NCI-H2081 (cell line): Measurements from ENCODE around the gene WASHC2A.
"Not testable (repeated sequence)": the region's sequence is repeated elsewhere in the genome, so short reads cannot be mapped to it uniquely, and the experiment has no call there.

Experiments
- DNase-seq, 2 experiments: peaks; one replicate each; lab custom pipeline; 2025; lab: John Stamatoyannopoulos, UW

WASHC2A gene

GRCh38 chr10:50067546-50068351, at the start of gene WASHC2A:
WASHC2A (plus strand) TSS chr10:50067954; CDS start chr10:50068006, 52 bp downstream.
- peak; percentile 81 to 82 for DNase-seq

- DNase-seq, result not testable (repeated sequence)
Observed at GRCh38 chr10:50019279-50019678, 48.5 kb upstream of the WASHC2A start.

- not testable (repeated sequence) for DNase-seq
Observed at GRCh38 chr10:50020451-50021024, 47.2 kb upstream of the WASHC2A start.

GRCh38 chr10:50021646-50022045, 46.1 kb upstream of the WASHC2A start:
- no peak for DNase-seq

GRCh38 chr10:50024716-50025383, 42.9 kb upstream of the WASHC2A start:
- DNase-seq, result not testable (repeated sequence)

GRCh38 chr10:50025627-50026026, 42.1 kb upstream of the WASHC2A start:
- no peak for DNase-seq

- no peak for DNase-seq
Observed at GRCh38 chr10:50027195-50027594, 40.6 kb upstream of the WASHC2A start.

- no peak for DNase-seq
Observed at GRCh38 chr10:50033481-50033880, 34.3 kb upstream of the WASHC2A start.

- peak in 1 of 2 experiments; percentile 69 for DNase-seq
Observed at GRCh38 chr10:50035337-50035736, 32.4 kb upstream of the WASHC2A start.

- no peak for DNase-seq
Observed at GRCh38 chr10:50044941-50045664, 22.7 kb upstream of the WASHC2A start.

GRCh38 chr10:50046457-50046856, 21.3 kb upstream of the WASHC2A start:
- DNase-seq, result not testable (repeated sequence)

GRCh38 chr10:50047594-50047993, 20.2 kb upstream of the WASHC2A start:
- DNase-seq, result not testable (repeated sequence)

- not testable (repeated sequence) for DNase-seq
Observed at GRCh38 chr10:50051995-50052660, 15.6 kb upstream of the WASHC2A start.

GRCh38 chr10:50052778-50053376, 14.9 kb upstream of the WASHC2A start:
- DNase-seq, result not testable (repeated sequence)

GRCh38 chr10:50055494-50056292, 12.1 kb upstream of the WASHC2A start:
- DNase-seq, result not testable (repeated sequence)

GRCh38 chr10:50056654-50057053, 11.1 kb upstream of the WASHC2A start:
- DNase-seq, result not testable (repeated sequence)

GRCh38 chr10:50058727-50059126, 9.0 kb upstream of the WASHC2A start:
- DNase-seq, result not testable (repeated sequence)

- DNase-seq, result not testable (repeated sequence)
Observed at GRCh38 chr10:50059946-50060345, 7.8 kb upstream of the WASHC2A start.

- DNase-seq, result not testable (repeated sequence)
Observed at GRCh38 chr10:50061548-50061947, 6.2 kb upstream of the WASHC2A start.

- no peak for DNase-seq
Observed at GRCh38 chr10:50063100-50063499, 4.7 kb upstream of the WASHC2A start.
